GM12878 (cell line): ENCODE measurements around the gene EIF1AD. TPM values are rescaled to one million over a fixed set of nuclear protein-coding genes. Genes with fewer than 3 reads are reported as not detected.

ENCODE experiments used
- polyA plus RNA-seq, 11 experiments: library from polyadenylated mRNA; depleted of rRNA in 4 of 11; unstranded in 6 of 11; stranded (reverse) in 5 of 11; fragments of >200 nt; fragmentation: Nextera tagmentation in 4 of 11; fragmentation: Illumina TruSeq in 1 of 11; extraction: Ambion mirVana in 4 of 11; extraction: Trizol in 1 of 11; gene quantifications; 1 replicate in 1 of 11; 2 replicates in 10 of 11; pipeline versions ENCODE4 v1.2.1 to v1.2.3, GENCODE V29; 2011 to 2016; ENCODE audit warnings: inconsistent platforms in 2 of 11, missing spikeins in 2 of 11, low read depth in 1 of 11
- total RNA-seq, 4 experiments: library from RNA; depleted of rRNA in 3 of 4; stranded (reverse); fragments of >200 nt in 3 of 4; fragmentation: Illumina TruSeq in 1 of 4; extraction: Trizol in 1 of 4; gene quantifications; 2 replicates each; pipeline versions ENCODE4 v1.2.1 to v1.2.3, GENCODE V29; 2013 to 2021

Gene EIF1AD
- total and polyA plus RNA-seq, 10 of the 15 experiments (the other 5 are each of a cell fraction or from before 2014, with no cell fraction given), result 31.6 to 56.8 (median 39.5) TPM

Other genes starting within 250 kb of the EIF1AD start
Only the 7 nearest of the 20 such genes appear.
- not detected in 2 replicates for gene TSGA10IP, start 56.7 kb downstream of the EIF1AD start, total RNA-seq (2014; rRNA removed)
- gene TSGA10IP, start 56.7 kb downstream of the EIF1AD start, total RNA-seq (2014; rRNA removed; fragmentation: Illumina TruSeq; extraction: Trizol), result not detected in 2 replicates
- not detected in 2 replicates for gene TSGA10IP, start 56.7 kb downstream of the EIF1AD start, total RNA-seq (2021)
- not detected in 2 replicates for gene TSGA10IP, start 56.7 kb downstream of the EIF1AD start, polyA plus RNA-seq (2011; rRNA removed)
- gene TSGA10IP, start 56.7 kb downstream of the EIF1AD start, polyA plus RNA-seq (2014; fragmentation: Illumina TruSeq; extraction: Trizol), result not detected in 2 replicates
- gene TSGA10IP, start 56.7 kb downstream of the EIF1AD start, polyA plus RNA-seq (2014; fragmentation: Nextera tagmentation; extraction: Ambion mirVana), result not detected
- not detected in 2 replicates for gene TSGA10IP, start 56.7 kb downstream of the EIF1AD start, polyA plus RNA-seq (2014; rRNA removed)
- not detected for gene TSGA10IP, start 56.7 kb downstream of the EIF1AD start, polyA plus RNA-seq (2016; fragmentation: Nextera tagmentation; extraction: Ambion mirVana)
- gene SART1, start 40.4 kb downstream of the EIF1AD start, total RNA-seq (2014; rRNA removed), result 47.3 and 60.2 TPM in 2 replicates
- gene SART1, start 40.4 kb downstream of the EIF1AD start, total RNA-seq (2014; rRNA removed; fragmentation: Illumina TruSeq; extraction: Trizol), result 22.3 and 29.8 TPM in 2 replicates
- gene SART1, start 40.4 kb downstream of the EIF1AD start, total RNA-seq (2021), result 54.1 and 56.1 TPM in 2 replicates
- gene SART1, start 40.4 kb downstream of the EIF1AD start, polyA plus RNA-seq (2011; rRNA removed), result 4.1 and 17.5 TPM in 2 replicates
- 4.9 and 23.1 TPM in 2 replicates for gene SART1, start 40.4 kb downstream of the EIF1AD start, polyA plus RNA-seq (2014; fragmentation: Illumina TruSeq; extraction: Trizol)
- 10 to 100 TPM in 1 of 2 experiments, 1 to 10 TPM in 1; 6.2 to 14.8 TPM for gene SART1, start 40.4 kb downstream of the EIF1AD start, polyA plus RNA-seq (2014; fragmentation: Nextera tagmentation; extraction: Ambion mirVana)
- gene SART1, start 40.4 kb downstream of the EIF1AD start, polyA plus RNA-seq (2014; rRNA removed), result 45.0 and 73.4 TPM in 2 replicates
- gene SART1, start 40.4 kb downstream of the EIF1AD start, polyA plus RNA-seq (2016; fragmentation: Nextera tagmentation; extraction: Ambion mirVana), result 10 to 100 TPM; 50.4 to 60.5 TPM
- gene BANF1, start 346 bp upstream of the EIF1AD start, total RNA-seq (2014; rRNA removed), result 95.5 and 105 TPM in 2 replicates
- 98.4 and 99.0 TPM in 2 replicates for gene BANF1, start 346 bp upstream of the EIF1AD start, total RNA-seq (2014; rRNA removed; fragmentation: Illumina TruSeq; extraction: Trizol)
- gene BANF1, start 346 bp upstream of the EIF1AD start, total RNA-seq (2021), result 235 and 248 TPM in 2 replicates
- gene BANF1, start 346 bp upstream of the EIF1AD start, polyA plus RNA-seq (2011; rRNA removed), result 101 and 191 TPM in 2 replicates
- gene BANF1, start 346 bp upstream of the EIF1AD start, polyA plus RNA-seq (2014; fragmentation: Illumina TruSeq; extraction: Trizol), result 305 and 358 TPM in 2 replicates
- gene BANF1, start 346 bp upstream of the EIF1AD start, polyA plus RNA-seq (2014; fragmentation: Nextera tagmentation; extraction: Ambion mirVana), result 100 to 1,000 TPM; 501 to 574 TPM
- 182 and 194 TPM in 2 replicates for gene BANF1, start 346 bp upstream of the EIF1AD start, polyA plus RNA-seq (2014; rRNA removed)
- gene BANF1, start 346 bp upstream of the EIF1AD start, polyA plus RNA-seq (2016; fragmentation: Nextera tagmentation; extraction: Ambion mirVana), result 100 to 1,000 TPM; 391 to 421 TPM
- not detected in 2 replicates for gene CST6, start 9.9 kb upstream of the EIF1AD start, total RNA-seq (2014; rRNA removed)
- not detected in 2 replicates for gene CST6, start 9.9 kb upstream of the EIF1AD start, total RNA-seq (2014; rRNA removed; fragmentation: Illumina TruSeq; extraction: Trizol)
- not detected in 2 replicates for gene CST6, start 9.9 kb upstream of the EIF1AD start, total RNA-seq (2021)
- not detected in 2 replicates for gene CST6, start 9.9 kb upstream of the EIF1AD start, polyA plus RNA-seq (2011; rRNA removed)
- not detected in 2 replicates for gene CST6, start 9.9 kb upstream of the EIF1AD start, polyA plus RNA-seq (2014; fragmentation: Illumina TruSeq; extraction: Trizol)
- gene CST6, start 9.9 kb upstream of the EIF1AD start, polyA plus RNA-seq (2014; fragmentation: Nextera tagmentation; extraction: Ambion mirVana), result not detected
- 0.19 TPM in 1 of 2 replicates, not detected in the other for gene CST6, start 9.9 kb upstream of the EIF1AD start, polyA plus RNA-seq (2014; rRNA removed)
- not detected for gene CST6, start 9.9 kb upstream of the EIF1AD start, polyA plus RNA-seq (2016; fragmentation: Nextera tagmentation; extraction: Ambion mirVana)
- not detected in 2 replicates for gene CATSPER1, start 24.3 kb upstream of the EIF1AD start, total RNA-seq (2014; rRNA removed)
- gene CATSPER1, start 24.3 kb upstream of the EIF1AD start, total RNA-seq (2014; rRNA removed; fragmentation: Illumina TruSeq; extraction: Trizol), result not detected in 2 replicates
- gene CATSPER1, start 24.3 kb upstream of the EIF1AD start, total RNA-seq (2021), result not detected in 2 replicates
- 0.05 TPM in 1 of 2 replicates, not detected in the other for gene CATSPER1, start 24.3 kb upstream of the EIF1AD start, polyA plus RNA-seq (2011; rRNA removed)
- not detected in 2 replicates for gene CATSPER1, start 24.3 kb upstream of the EIF1AD start, polyA plus RNA-seq (2014; fragmentation: Illumina TruSeq; extraction: Trizol)
- gene CATSPER1, start 24.3 kb upstream of the EIF1AD start, polyA plus RNA-seq (2014; fragmentation: Nextera tagmentation; extraction: Ambion mirVana), result under 1 TPM in 1 of 2 experiments, not detected in 1; 0.02 TPM
- gene CATSPER1, start 24.3 kb upstream of the EIF1AD start, polyA plus RNA-seq (2014; rRNA removed), result not detected in 2 replicates
- not detected for gene CATSPER1, start 24.3 kb upstream of the EIF1AD start, polyA plus RNA-seq (2016; fragmentation: Nextera tagmentation; extraction: Ambion mirVana)
- gene GAL3ST3, start 47.0 kb upstream of the EIF1AD start, total RNA-seq (2014; rRNA removed), result not detected in 2 replicates
- gene GAL3ST3, start 47.0 kb upstream of the EIF1AD start, total RNA-seq (2014; rRNA removed; fragmentation: Illumina TruSeq; extraction: Trizol), result not detected in 2 replicates
- not detected in 2 replicates for gene GAL3ST3, start 47.0 kb upstream of the EIF1AD start, total RNA-seq (2021)
- gene GAL3ST3, start 47.0 kb upstream of the EIF1AD start, polyA plus RNA-seq (2011; rRNA removed), result not detected in 2 replicates
- not detected in 2 replicates for gene GAL3ST3, start 47.0 kb upstream of the EIF1AD start, polyA plus RNA-seq (2014; fragmentation: Illumina TruSeq; extraction: Trizol)
- not detected for gene GAL3ST3, start 47.0 kb upstream of the EIF1AD start, polyA plus RNA-seq (2014; fragmentation: Nextera tagmentation; extraction: Ambion mirVana)
- gene GAL3ST3, start 47.0 kb upstream of the EIF1AD start, polyA plus RNA-seq (2014; rRNA removed), result 0.06 and 0.15 TPM in 2 replicates
- gene GAL3ST3, start 47.0 kb upstream of the EIF1AD start, polyA plus RNA-seq (2016; fragmentation: Nextera tagmentation; extraction: Ambion mirVana), result under 1 TPM in 1 of 2 experiments, not detected in 1; 0.12 TPM
- gene SF3B2, start 50.2 kb upstream of the EIF1AD start, total RNA-seq (2014; rRNA removed), result 124 and 138 TPM in 2 replicates
- 144 and 150 TPM in 2 replicates for gene SF3B2, start 50.2 kb upstream of the EIF1AD start, total RNA-seq (2014; rRNA removed; fragmentation: Illumina TruSeq; extraction: Trizol)
- gene SF3B2, start 50.2 kb upstream of the EIF1AD start, total RNA-seq (2021), result 232 and 235 TPM in 2 replicates
- 55.7 and 91.4 TPM in 2 replicates for gene SF3B2, start 50.2 kb upstream of the EIF1AD start, polyA plus RNA-seq (2011; rRNA removed)
- gene SF3B2, start 50.2 kb upstream of the EIF1AD start, polyA plus RNA-seq (2014; fragmentation: Illumina TruSeq; extraction: Trizol), result 220 and 221 TPM in 2 replicates
- 100 to 1,000 TPM in 1 of 2 experiments, 10 to 100 TPM in 1; 56.3 to 123 TPM for gene SF3B2, start 50.2 kb upstream of the EIF1AD start, polyA plus RNA-seq (2014; fragmentation: Nextera tagmentation; extraction: Ambion mirVana)
- 126 and 128 TPM in 2 replicates for gene SF3B2, start 50.2 kb upstream of the EIF1AD start, polyA plus RNA-seq (2014; rRNA removed)
- gene SF3B2, start 50.2 kb upstream of the EIF1AD start, polyA plus RNA-seq (2016; fragmentation: Nextera tagmentation; extraction: Ambion mirVana), result 100 to 1,000 TPM; 243 to 245 TPM